GM18505 (cell line): ENCODE measurements around the gene MICAL2.

Experiments used
- ATAC-seq: cut with Tn5 transposase; IDR thresholded peaks from one replicate; pipeline ENCODE4 v1.9.1; 2021; ENCODE audit not compliant: unreplicated experiment
- POLR2A ChIP-seq: IDR thresholded peaks from 4 replicates; pipeline ENCODE4 v1.6.1; 2011; ENCODE audit warnings: borderline replicate concordance; ENCODE audit not compliant: insufficient read depth, insufficient read length; ENCODE audit errors: extremely low read depth

MICAL2 gene

GRCh38 chr11:12251666-12252560, 141.5 kb downstream of the MICAL2 start:
- no peak for TF ChIP-seq POLR2A
- ATAC-seq = no peak

GRCh38 chr11:12253843-12254281, 143.5 kb downstream of the MICAL2 start:
- no peak for ATAC-seq
- TF ChIP-seq POLR2A = no peak

- no peak for ATAC-seq
- TF ChIP-seq POLR2A = no peak
These were observed 148.1 kb downstream of the MICAL2 start for GRCh38 chr11:12258451-12258850.

- no peak for TF ChIP-seq POLR2A
- ATAC-seq = no peak
These were observed 149.6 kb downstream of the MICAL2 start for GRCh38 chr11:12259956-12260355.

- ATAC-seq = no peak
These were observed 150.5 kb downstream of the MICAL2 start for GRCh38 chr11:12260731-12261521.

GRCh38 chr11:12261551-12261950, 151.2 kb downstream of the MICAL2 start:
- ATAC-seq = no peak
- no peak for TF ChIP-seq POLR2A

More at GRCh38 chr11:12260731-12261521, 150.5 kb downstream of the MICAL2 start:
- TF ChIP-seq POLR2A = no peak

- no peak for TF ChIP-seq POLR2A
- no peak for ATAC-seq
These were observed 152.8 kb downstream of the MICAL2 start for GRCh38 chr11:12263141-12263693.

- TF ChIP-seq POLR2A = no peak
- no peak for ATAC-seq
These were observed 154.0 kb downstream of the MICAL2 start for GRCh38 chr11:12264361-12264760.

GRCh38 chr11:12266132-12266531, 155.7 kb downstream of the MICAL2 start:
- no peak for ATAC-seq
- TF ChIP-seq POLR2A = no peak

- ATAC-seq = no peak
- no peak for TF ChIP-seq POLR2A
These were observed 156.6 kb downstream of the MICAL2 start for GRCh38 chr11:12266943-12267342.

- no peak for ATAC-seq
- TF ChIP-seq POLR2A = no peak
These were observed 157.5 kb downstream of the MICAL2 start for GRCh38 chr11:12267921-12268320.

GRCh38 chr11:12269104-12269441, 158.7 kb downstream of the MICAL2 start:
- TF ChIP-seq POLR2A = no peak
- no peak for ATAC-seq

- no peak for TF ChIP-seq POLR2A
- ATAC-seq = no peak
These were observed 159.2 kb downstream of the MICAL2 start for GRCh38 chr11:12269446-12270214.
